Endothelial cell (in vitro differentiated cells): Measurements from ENCODE around the gene MICAL3. TPM values are rescaled to one million over a fixed set of nuclear protein-coding genes. Genes with fewer than 3 reads are reported as not detected.
"Not testable (repeated sequence)": the region's sequence is repeated elsewhere in the genome, so short reads cannot be mapped to it uniquely, and the experiment has no call there.

Experiments
- DNase-seq: peaks from one replicate; pipeline ENCODE4 v3.0.0; 2021; ENCODE audit warnings: low spot score
- H3K27ac Mint-ChIP-seq: one replicate; pipeline ENCODE4 v1.8.0; 2021; ENCODE audit warnings: mixed read lengths, inconsistent platforms; ENCODE audit not compliant: unreplicated experiment
- H3K27me3 Mint-ChIP-seq: one replicate; pipeline ENCODE4 v1.8.0; 2021; ENCODE audit warnings: mild to moderate bottlenecking, moderate library complexity, mixed read lengths, inconsistent platforms; ENCODE audit not compliant: unreplicated experiment
- H3K36me3 Mint-ChIP-seq: one replicate; pipeline ENCODE4 v1.8.0; 2021; ENCODE audit warnings: mild to moderate bottlenecking, low read depth, mixed read lengths, inconsistent platforms; ENCODE audit not compliant: unreplicated experiment
- H3K4me1 Mint-ChIP-seq: one replicate; pipeline ENCODE4 v1.8.0; 2021; ENCODE audit warnings: mild to moderate bottlenecking, mixed read lengths, inconsistent platforms; ENCODE audit not compliant: unreplicated experiment
- H3K4me3 Mint-ChIP-seq: one replicate; pipeline ENCODE4 v1.8.0; 2021; ENCODE audit warnings: mild to moderate bottlenecking, mixed read lengths, inconsistent platforms; ENCODE audit not compliant: unreplicated experiment
- H3K9me3 Mint-ChIP-seq: one replicate; pipeline ENCODE4 v1.8.0; 2021; ENCODE audit warnings: mixed read lengths, inconsistent platforms; ENCODE audit not compliant: unreplicated experiment
- total RNA-seq: library from RNA; stranded (reverse); fragmentation: NEBNext Ultra II Directional; extraction: Animal tissue kit (Norgen Biotek cat#: 25700); gene quantifications from one replicate; pipeline ENCODE4 v1.2.1, GENCODE V29; 2021; ENCODE audit not compliant: unreplicated experiment
- TF ChIP-seq, protein P1 (sequence below): fragments of 200-600 bp; sonication (generic); IDR thresholded peaks from one replicate; pipeline ENCODE4 v1.5.0; 2021; ENCODE audit warnings: antibody characterized with exemption; ENCODE audit not compliant: unreplicated experiment

Gene MICAL3
- total RNA-seq, 1 donor from 2014 or later = 54.3 TPM

GRCh38 chr22:18067548-18068341 is 43.4 kb upstream of the MICAL3 start:
- no peak for DNase-seq
- no peak overlapping the region for H3K4me3 Mint-ChIP-seq
- TF ChIP-seq, protein P1, sequence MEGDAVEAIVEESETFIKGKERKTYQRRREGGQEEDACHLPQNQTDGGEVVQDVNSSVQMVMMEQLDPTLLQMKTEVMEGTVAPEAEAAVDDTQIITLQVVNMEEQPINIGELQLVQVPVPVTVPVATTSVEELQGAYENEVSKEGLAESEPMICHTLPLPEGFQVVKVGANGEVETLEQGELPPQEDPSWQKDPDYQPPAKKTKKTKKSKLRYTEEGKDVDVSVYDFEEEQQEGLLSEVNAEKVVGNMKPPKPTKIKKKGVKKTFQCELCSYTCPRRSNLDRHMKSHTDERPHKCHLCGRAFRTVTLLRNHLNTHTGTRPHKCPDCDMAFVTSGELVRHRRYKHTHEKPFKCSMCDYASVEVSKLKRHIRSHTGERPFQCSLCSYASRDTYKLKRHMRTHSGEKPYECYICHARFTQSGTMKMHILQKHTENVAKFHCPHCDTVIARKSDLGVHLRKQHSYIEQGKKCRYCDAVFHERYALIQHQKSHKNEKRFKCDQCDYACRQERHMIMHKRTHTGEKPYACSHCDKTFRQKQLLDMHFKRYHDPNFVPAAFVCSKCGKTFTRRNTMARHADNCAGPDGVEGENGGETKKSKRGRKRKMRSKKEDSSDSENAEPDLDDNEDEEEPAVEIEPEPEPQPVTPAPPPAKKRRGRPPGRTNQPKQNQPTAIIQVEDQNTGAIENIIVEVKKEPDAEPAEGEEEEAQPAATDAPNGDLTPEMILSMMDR = no peak

GRCh38 chr22:18067121-18067520 is 42.8 kb upstream of the MICAL3 start:
- Mint-ChIP-seq H3K36me3 (peaks cover 4% of the 10 kb centered on the region), H3K4me3 (no peak overlapping the region), H3K27ac (no peak overlapping the region), H3K27me3 (peaks cover 7% of the 10 kb centered on the region), H3K4me1 (peaks cover 23% of the 10 kb centered on the region), H3K9me3 (no peaks in the 10 kb centered on the region)
- DNase-seq = no peak
- TF ChIP-seq, protein P1 = no peak

More at GRCh38 chr22:18067548-18068341, 43.4 kb upstream of the MICAL3 start:
- H3K27ac Mint-ChIP-seq = no peak overlapping the region
- H3K27me3 Mint-ChIP-seq = peaks cover 7% of the 10 kb centered on the region
- peaks cover 23% of the 10 kb centered on the region for H3K4me1 Mint-ChIP-seq
- no peaks in the 10 kb centered on the region for H3K9me3 Mint-ChIP-seq
- H3K36me3 Mint-ChIP-seq = peaks cover 4% of the 10 kb centered on the region

- H3K4me3 Mint-ChIP-seq = no peak overlapping the region
- peaks cover 7% of the 10 kb centered on the region for H3K27me3 Mint-ChIP-seq
These were observed 42.0 kb upstream of the MICAL3 start for GRCh38 chr22:18066181-18066859.

GRCh38 chr22:18065256-18065655 is 40.9 kb upstream of the MICAL3 start:
- TF ChIP-seq, protein P1 = no peak
- Mint-ChIP-seq H3K36me3 (peaks cover 4% of the 10 kb centered on the region), H3K9me3 (no peaks in the 10 kb centered on the region), H3K27me3 (peaks cover 7% of the 10 kb centered on the region), H3K4me3 (no peak overlapping the region), H3K27ac (no peak overlapping the region), H3K4me1 (peaks cover 15% of the 10 kb centered on the region)
- DNase-seq = no peak

More at GRCh38 chr22:18066181-18066859, 42.0 kb upstream of the MICAL3 start:
- peaks cover 4% of the 10 kb centered on the region for H3K36me3 Mint-ChIP-seq
- peaks cover 23% of the 10 kb centered on the region for H3K4me1 Mint-ChIP-seq
- H3K9me3 Mint-ChIP-seq = no peaks in the 10 kb centered on the region
- no peak for DNase-seq
- H3K27ac Mint-ChIP-seq = no peak overlapping the region
- TF ChIP-seq, protein P1 = no peak

GRCh38 chr22:18064636-18065035 is 40.3 kb upstream of the MICAL3 start:
- Mint-ChIP-seq H3K27me3 (peaks cover 7% of the 10 kb centered on the region), H3K4me3 (no peak overlapping the region), H3K36me3 (peaks cover 4% of the 10 kb centered on the region), H3K27ac (no peak overlapping the region), H3K9me3 (no peaks in the 10 kb centered on the region), H3K4me1 (peaks cover 11% of the 10 kb centered on the region)
- TF ChIP-seq, protein P1 = no peak
- no peak for DNase-seq

GRCh38 chr22:18063715-18064114 is 39.4 kb upstream of the MICAL3 start:
- not testable (repeated sequence) for H3K36me3 Mint-ChIP-seq, H3K27ac Mint-ChIP-seq, H3K4me3 Mint-ChIP-seq, H3K9me3 Mint-ChIP-seq, DNase-seq, H3K27me3 Mint-ChIP-seq
- H3K4me1 Mint-ChIP-seq = peaks cover 11% of the 10 kb centered on the region
